ENCODE measurements around the gene NT5C1A.

DNA sequence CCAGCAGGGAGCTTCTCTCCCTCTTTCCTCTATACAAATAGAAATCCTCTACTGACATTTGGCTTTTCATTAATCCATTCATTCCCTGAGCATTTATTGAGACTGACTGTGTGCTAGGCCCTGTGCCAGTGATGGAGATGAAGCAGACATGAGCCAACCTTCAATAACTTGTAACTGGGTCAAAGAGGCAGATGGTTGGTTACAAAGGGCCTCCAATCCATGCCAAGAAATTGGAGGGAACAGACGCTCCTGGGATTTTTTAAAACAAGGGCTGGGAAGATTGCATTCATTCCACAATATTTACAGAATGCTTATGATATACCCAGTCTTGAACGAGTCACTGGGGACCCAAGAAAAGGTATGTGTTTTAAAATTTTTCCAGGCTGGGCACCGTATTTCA, 13.2 kb upstream of the NT5C1A start:
- TF ChIP-seq, protein P1, sequence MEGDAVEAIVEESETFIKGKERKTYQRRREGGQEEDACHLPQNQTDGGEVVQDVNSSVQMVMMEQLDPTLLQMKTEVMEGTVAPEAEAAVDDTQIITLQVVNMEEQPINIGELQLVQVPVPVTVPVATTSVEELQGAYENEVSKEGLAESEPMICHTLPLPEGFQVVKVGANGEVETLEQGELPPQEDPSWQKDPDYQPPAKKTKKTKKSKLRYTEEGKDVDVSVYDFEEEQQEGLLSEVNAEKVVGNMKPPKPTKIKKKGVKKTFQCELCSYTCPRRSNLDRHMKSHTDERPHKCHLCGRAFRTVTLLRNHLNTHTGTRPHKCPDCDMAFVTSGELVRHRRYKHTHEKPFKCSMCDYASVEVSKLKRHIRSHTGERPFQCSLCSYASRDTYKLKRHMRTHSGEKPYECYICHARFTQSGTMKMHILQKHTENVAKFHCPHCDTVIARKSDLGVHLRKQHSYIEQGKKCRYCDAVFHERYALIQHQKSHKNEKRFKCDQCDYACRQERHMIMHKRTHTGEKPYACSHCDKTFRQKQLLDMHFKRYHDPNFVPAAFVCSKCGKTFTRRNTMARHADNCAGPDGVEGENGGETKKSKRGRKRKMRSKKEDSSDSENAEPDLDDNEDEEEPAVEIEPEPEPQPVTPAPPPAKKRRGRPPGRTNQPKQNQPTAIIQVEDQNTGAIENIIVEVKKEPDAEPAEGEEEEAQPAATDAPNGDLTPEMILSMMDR (IDR thresholded peaks at IDR 0.05) = no peak
- TF ChIP-seq EZH2 (IDR thresholded peaks at IDR 0.05; ENCODE audit: borderline replicate concordance, insufficient read depth, low read depth, low read length, poor library complexity, severe bottlenecking) = no peak
